ENCODE data around the gene PIK3R5.
"Not testable (repeated sequence)": the region's sequence is repeated elsewhere in the genome, so short reads cannot be mapped to it uniquely, and the experiment has no call there.

PIK3R5 gene

GRCh38 chr17:8859027-8859803, 106.3 kb downstream of the PIK3R5 start:
- H3K4me3 ChIP-seq (replicated peaks; ENCODE audit: low read depth, low read length), result no peak overlapping the region
- no peaks in the 10 kb centered on the region for H3K27me3 ChIP-seq (replicated peaks; ENCODE audit: control insufficient read depth, insufficient read depth, low read length)
- peaks cover 10% of the 10 kb centered on the region for H3K36me3 ChIP-seq (ENCODE audit: control insufficient read depth, insufficient read depth, low read length)
- DNase-seq (ENCODE audit: extremely low read depth, insufficient read length), result peak; percentile 64
- TF ChIP-seq CTCF (IDR thresholded peaks at IDR 0.05; ENCODE audit: insufficient read depth, low read length, poor library complexity, severe bottlenecking), result peak; percentile 15

DNA sequence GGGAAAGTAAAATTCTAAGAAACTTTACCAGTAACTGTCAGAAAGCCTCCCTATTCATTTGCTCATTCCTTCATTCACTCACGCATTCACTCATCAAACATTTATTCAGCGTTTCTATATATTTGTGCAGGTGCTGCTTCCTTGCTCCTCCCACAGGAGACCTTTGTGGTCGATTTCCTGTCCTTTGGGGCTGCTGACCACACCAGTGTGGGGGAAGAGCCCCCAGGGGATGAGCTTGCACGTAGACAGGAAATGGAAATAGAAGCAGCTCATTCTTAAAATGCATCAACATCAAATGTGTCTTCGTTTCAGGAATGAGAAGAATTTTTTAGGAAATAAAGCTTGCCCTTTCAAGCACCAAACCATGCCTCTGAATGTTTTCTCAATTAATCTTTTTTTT, 107.6 kb downstream of the PIK3R5 start:
- TF ChIP-seq CTCF (IDR thresholded peaks at IDR 0.05; ENCODE audit: insufficient read depth, low read length, poor library complexity, severe bottlenecking), result no peak

GRCh38 chr17:8856869-8857575, 108.5 kb downstream of the PIK3R5 start:
- H3K36me3 ChIP-seq (ENCODE audit: control insufficient read depth, insufficient read depth, low read length), result peaks cover 3% of the 10 kb centered on the region
- H3K27me3 ChIP-seq (replicated peaks; ENCODE audit: control insufficient read depth, insufficient read depth, low read length), result no peaks in the 10 kb centered on the region
- peak; percentile 70 for DNase-seq (ENCODE audit: extremely low read depth, insufficient read length)
- no peak for TF ChIP-seq CTCF (IDR thresholded peaks at IDR 0.05; ENCODE audit: insufficient read depth, low read length, poor library complexity, severe bottlenecking)
- peak overlapping the region; percentile 22 for H3K4me3 ChIP-seq (replicated peaks; ENCODE audit: low read depth, low read length)

More for the DNA sequence above, 107.6 kb downstream of the PIK3R5 start:
- H3K27me3 ChIP-seq (replicated peaks; ENCODE audit: control insufficient read depth, insufficient read depth, low read length), result no peaks in the 10 kb centered on the region
- peaks cover 8% of the 10 kb centered on the region for H3K36me3 ChIP-seq (ENCODE audit: control insufficient read depth, insufficient read depth, low read length)
- DNase-seq (ENCODE audit: extremely low read depth, insufficient read length), result peak; percentile 84
- H3K4me3 ChIP-seq (replicated peaks; ENCODE audit: low read depth, low read length), result no peak overlapping the region; the same call in 1 of the 2 replicates

DNA sequence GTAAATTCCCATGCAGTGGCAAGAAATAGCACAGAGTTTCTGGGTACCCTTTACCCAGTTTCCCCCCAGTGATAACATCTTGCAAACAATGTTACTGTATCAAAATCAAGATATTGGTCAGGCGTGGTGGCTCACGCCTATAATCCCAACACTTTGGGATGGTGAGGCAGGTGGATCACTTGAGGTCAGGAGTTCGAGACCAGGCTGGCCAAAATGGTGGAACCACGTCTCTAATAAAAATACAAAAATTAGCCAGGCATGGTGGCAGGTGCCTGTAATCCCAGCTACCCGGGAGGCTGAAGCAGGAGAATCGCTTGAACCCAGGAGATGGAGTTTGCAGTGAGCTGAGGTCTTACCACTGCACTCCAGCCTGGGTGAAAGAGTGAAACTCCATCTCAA, 109.3 kb downstream of the PIK3R5 start:
- DNase-seq (ENCODE audit: extremely low read depth, insufficient read length); H3K27me3 ChIP-seq (replicated peaks; ENCODE audit: control insufficient read depth, insufficient read depth, low read length): not testable (repeated sequence)
- H3K4me3 ChIP-seq (replicated peaks; ENCODE audit: low read depth, low read length), result peak overlapping the region; percentile 19; the same call in 1 of the 2 replicates

GRCh38 chr17:8855477-8856204, 109.9 kb downstream of the PIK3R5 start:
- no peak for TF ChIP-seq CTCF (IDR thresholded peaks at IDR 0.05; ENCODE audit: insufficient read depth, low read length, poor library complexity, severe bottlenecking)
- DNase-seq (ENCODE audit: extremely low read depth, insufficient read length), result peak; percentile 71
- H3K27me3 ChIP-seq (replicated peaks; ENCODE audit: control insufficient read depth, insufficient read depth, low read length), result no peaks in the 10 kb centered on the region
- H3K36me3 ChIP-seq (ENCODE audit: control insufficient read depth, insufficient read depth, low read length), result peaks cover 3% of the 10 kb centered on the region
- H3K4me3 ChIP-seq (replicated peaks; ENCODE audit: low read depth, low read length), result peak overlapping the region; percentile 19; the same call in 1 of the 2 replicates

More for the DNA sequence above, 109.3 kb downstream of the PIK3R5 start:
- H3K36me3 ChIP-seq (ENCODE audit: control insufficient read depth, insufficient read depth, low read length), result not testable (repeated sequence)

- H3K4me3 ChIP-seq (replicated peaks; ENCODE audit: low read depth, low read length), result no peak overlapping the region
Measured at GRCh38 chr17:8851600-8851999, 113.9 kb downstream of the PIK3R5 start.

More at GRCh38 chr17:8851600-8851999, 113.9 kb downstream of the PIK3R5 start:
- no peak for TF ChIP-seq CTCF (IDR thresholded peaks at IDR 0.05; ENCODE audit: insufficient read depth, low read length, poor library complexity, severe bottlenecking)
- no peak for DNase-seq (ENCODE audit: extremely low read depth, insufficient read length)
- Histone ChIP-seq H3K27me3 (replicated peaks; ENCODE audit: control insufficient read depth, insufficient read depth, low read length) (no peaks in the 10 kb centered on the region), H3K36me3 (ENCODE audit: control insufficient read depth, insufficient read depth, low read length) (peaks cover 24% of the 10 kb centered on the region)
